Measurements from ENCODE around the gene DHX34.
"Not testable (repeated sequence)": the region's sequence is repeated elsewhere in the genome, so short reads cannot be mapped to it uniquely, and the experiment has no call there.

DHX34 gene

DNA sequence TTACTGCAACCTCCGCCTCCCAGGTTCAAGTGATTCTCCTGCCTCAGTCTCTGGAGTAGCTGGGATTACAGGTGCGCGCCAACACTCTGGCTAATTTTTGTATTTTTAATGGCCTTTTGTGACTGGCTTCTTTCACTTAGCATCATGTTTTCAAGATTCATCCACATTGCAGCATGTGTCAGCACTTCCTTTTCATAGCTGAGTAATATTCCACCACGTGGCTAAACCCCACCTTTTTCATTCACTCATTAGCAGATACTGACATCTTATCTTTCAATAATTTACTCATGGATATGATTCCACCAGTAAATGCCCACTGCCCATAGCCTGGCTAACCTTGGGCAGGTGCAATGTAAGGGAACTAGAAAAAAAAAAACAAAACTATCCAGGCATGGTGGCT lies 32.6 kb upstream of the DHX34 start:
- H3K4me3 Mint-ChIP-seq, result no peak overlapping the region
- H3K36me3 Mint-ChIP-seq, result no peaks in the 10 kb centered on the region
- H3K4me1 Mint-ChIP-seq, result no peaks in the 10 kb centered on the region
- H3K27me3 Mint-ChIP-seq, result peaks cover 43% of the 10 kb centered on the region
- no peak overlapping the region for H3K27ac Mint-ChIP-seq
- no peak for DNase-seq
- no peaks in the 10 kb centered on the region for H3K9me3 Mint-ChIP-seq
- CTCF ChIA-PET, result interaction anchor here (1.6 kb wide), 1 partner anchor 74 kb away, joined by 3 read pairs; no protein-coding TSS in a partner anchor

DNA sequence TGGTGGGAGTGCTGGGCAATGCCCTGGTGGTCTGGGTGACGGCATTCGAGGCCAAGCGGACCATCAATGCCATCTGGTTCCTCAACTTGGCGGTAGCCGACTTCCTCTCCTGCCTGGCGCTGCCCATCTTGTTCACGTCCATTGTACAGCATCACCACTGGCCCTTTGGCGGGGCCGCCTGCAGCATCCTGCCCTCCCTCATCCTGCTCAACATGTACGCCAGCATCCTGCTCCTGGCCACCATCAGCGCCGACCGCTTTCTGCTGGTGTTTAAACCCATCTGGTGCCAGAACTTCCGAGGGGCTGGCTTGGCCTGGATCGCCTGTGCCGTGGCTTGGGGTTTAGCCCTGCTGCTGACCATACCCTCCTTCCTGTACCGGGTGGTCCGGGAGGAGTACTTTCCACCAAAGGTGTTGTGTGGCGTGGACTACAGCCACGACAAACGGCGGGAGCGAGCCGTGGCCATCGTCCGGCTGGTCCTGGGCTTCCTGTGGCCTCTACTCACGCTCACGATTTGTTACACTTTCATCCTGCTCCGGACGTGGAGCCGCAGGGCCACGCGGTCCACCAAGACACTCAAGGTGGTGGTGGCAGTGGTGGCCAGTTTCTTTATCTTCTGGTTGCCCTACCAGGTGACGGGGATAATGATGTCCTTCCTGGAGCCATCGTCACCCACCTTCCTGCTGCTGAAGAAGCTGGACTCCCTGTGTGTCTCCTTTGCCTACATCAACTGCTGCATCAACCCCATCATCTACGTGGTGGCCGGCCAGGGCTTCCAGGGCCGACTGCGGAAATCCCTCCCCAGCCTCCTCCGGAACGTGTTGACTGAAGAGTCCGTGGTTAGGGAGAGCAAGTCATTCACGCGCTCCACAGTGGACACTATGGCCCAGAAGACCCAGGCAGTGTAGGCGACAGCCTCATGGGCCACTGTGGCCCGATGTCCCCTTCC lies 28.9 kb upstream of the DHX34 start:
- CTCF ChIA-PET, result no interaction called here
- no peaks in the 10 kb centered on the region for H3K4me1 Mint-ChIP-seq
- DNase-seq, result no peak
- no peaks in the 10 kb centered on the region for H3K36me3 Mint-ChIP-seq
- no peaks in the 10 kb centered on the region for H3K9me3 Mint-ChIP-seq
- no peak overlapping the region for H3K4me3 Mint-ChIP-seq
- no peak overlapping the region for H3K27ac Mint-ChIP-seq
- peaks cover 55% of the 10 kb centered on the region for H3K27me3 Mint-ChIP-seq

DNA sequence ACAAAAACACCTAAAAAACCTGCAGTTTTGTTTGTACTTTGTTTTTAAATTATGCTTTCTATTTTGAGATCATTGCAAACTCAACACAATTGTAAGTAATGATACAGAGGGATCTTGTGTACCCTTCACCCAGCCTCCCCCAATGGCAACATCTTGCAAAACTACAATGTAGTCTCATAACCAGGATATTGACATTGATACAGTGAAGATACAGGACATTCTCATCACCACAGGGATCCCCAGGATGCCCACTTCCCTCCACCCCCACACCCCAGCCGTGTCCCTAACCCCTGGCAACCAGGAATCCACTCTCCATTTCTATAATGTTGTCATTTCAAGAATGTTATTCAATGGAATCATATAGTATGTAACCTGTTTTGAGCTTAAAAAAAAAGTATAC lies 27.5 kb upstream of the DHX34 start:
- Mint-ChIP-seq H3K36me3 (no peaks in the 10 kb centered on the region), H3K4me3 (no peak overlapping the region), H3K27me3 (peaks cover 49% of the 10 kb centered on the region), H3K9me3 (no peaks in the 10 kb centered on the region), H3K27ac (no peak overlapping the region), H3K4me1 (no peaks in the 10 kb centered on the region)
- DNase-seq, result no peak
- CTCF ChIA-PET, result interaction anchor here (1.0 kb wide), 1 partner anchor 27 kb away, joined by 4 read pairs; the partner anchor contains the start of gene DHX34

DNA sequence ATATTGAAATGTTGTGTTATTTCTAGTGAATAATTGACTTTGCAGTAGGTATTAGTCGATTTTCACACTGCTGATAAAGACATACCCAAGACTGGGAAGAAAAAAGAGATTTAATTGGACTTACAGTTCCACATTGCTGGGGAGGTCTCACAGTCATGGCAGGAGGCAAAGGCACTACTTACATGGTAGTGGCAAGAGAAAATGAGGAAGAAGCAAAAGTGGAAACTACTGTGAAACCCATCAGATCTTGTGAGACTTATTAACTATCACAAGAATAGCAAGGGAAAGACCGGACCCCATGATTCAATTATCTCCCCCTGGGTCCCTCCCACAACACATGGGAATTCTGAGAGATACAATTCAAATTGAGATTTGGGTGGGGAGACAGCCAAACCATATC lies 27.1 kb upstream of the DHX34 start:
- Mint-ChIP-seq H3K4me1 (no peaks in the 10 kb centered on the region), H3K36me3 (no peaks in the 10 kb centered on the region), H3K27me3 (peaks cover 48% of the 10 kb centered on the region), H3K27ac (no peak overlapping the region), H3K9me3 (no peaks in the 10 kb centered on the region), H3K4me3 (no peak overlapping the region)
- DNase-seq, result no peak
- CTCF ChIA-PET, result interaction anchor here (1.0 to 1.9 kb wide), 2 partner anchors 13 to 27 kb away, joined by 4 read pairs; partner anchors contain the start of genes C5AR1 and DHX34

DNA sequence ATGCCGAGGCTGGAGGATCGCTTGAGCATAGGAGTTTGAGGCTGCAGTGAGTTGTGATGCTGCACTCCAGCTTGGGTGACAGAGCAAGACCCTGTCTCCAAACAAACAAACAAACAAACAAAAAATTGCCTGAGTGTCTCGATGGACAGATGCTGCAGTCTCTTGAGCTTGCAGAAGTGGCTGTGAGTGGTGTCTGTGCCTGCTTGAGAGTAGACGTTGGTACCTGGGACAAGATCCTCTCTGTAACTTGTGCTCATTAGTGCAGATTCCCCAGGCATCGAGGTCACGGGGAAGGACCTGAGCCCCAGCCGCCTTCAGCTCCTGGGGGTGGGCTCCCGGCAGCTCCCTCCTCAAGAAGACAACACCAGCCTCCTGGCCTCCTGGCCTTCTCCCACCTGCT lies 25.7 kb upstream of the DHX34 start:
- no peaks in the 10 kb centered on the region for H3K9me3 Mint-ChIP-seq
- no peak overlapping the region for H3K27ac Mint-ChIP-seq
- DNase-seq, result no peak
- H3K27me3 Mint-ChIP-seq, result peaks cover 48% of the 10 kb centered on the region
- no peaks in the 10 kb centered on the region for H3K4me1 Mint-ChIP-seq
- CTCF ChIA-PET, result interaction anchor here (1.9 kb wide), 1 partner anchor 14 kb away, joined by 4 read pairs; the partner anchor contains the start of gene C5AR1
- H3K4me3 Mint-ChIP-seq, result no peak overlapping the region
- H3K36me3 Mint-ChIP-seq, result no peaks in the 10 kb centered on the region

DNA sequence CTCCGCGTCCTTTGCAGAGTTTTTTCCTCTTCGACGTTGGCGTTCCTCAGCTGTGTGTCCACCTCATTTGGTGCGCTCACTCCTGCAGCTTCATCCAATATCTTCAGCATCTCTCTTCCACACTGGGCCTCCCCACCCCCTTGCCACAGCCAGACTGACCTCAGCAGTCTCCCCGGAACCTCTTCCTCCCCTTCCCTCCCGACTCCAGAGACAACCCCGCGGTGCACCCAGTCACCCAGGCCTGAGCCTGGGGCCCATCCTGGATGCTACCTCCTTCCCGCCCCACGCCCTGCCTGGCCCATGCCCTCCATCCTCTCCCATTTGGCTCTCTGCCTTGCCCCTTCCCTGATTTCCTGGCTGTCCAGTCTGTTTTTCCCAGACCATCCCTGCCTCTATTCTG lies 25.2 kb upstream of the DHX34 start:
- H3K27me3 Mint-ChIP-seq, result peaks cover 48% of the 10 kb centered on the region
- DNase-seq, result no peak
- CTCF ChIA-PET, result interaction anchor here (1.9 kb wide), 1 partner anchor 15 kb away, joined by 4 read pairs; the partner anchor contains the start of gene C5AR1
- H3K27ac Mint-ChIP-seq, result no peak overlapping the region
- H3K36me3 Mint-ChIP-seq, result no peaks in the 10 kb centered on the region
- H3K4me3 Mint-ChIP-seq, result no peak overlapping the region
- no peaks in the 10 kb centered on the region for H3K4me1 Mint-ChIP-seq
- no peaks in the 10 kb centered on the region for H3K9me3 Mint-ChIP-seq

DNA sequence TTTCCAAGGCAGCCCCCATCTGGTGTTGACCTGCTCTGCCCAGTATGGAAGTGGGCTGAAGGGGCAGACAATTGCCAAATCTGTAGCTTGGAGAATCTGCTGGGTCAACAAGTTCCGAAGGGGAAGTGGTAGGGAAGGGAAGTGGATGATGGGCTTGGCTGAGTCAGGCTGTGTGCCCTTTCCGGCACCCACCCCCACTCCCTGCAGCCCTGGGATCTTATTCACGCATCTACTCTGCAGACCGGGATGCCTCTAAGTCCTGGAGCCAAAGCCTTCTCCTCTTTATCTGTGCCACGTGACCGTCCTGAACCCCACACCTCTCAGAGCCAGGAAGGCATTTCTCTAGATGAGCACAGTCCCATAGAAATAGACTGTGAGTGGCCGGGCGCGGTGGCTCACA lies 24.6 kb upstream of the DHX34 start:
- no peak for DNase-seq
- H3K4me1 Mint-ChIP-seq, result no peaks in the 10 kb centered on the region
- H3K4me3 Mint-ChIP-seq, result no peak overlapping the region
- H3K9me3 Mint-ChIP-seq, result no peaks in the 10 kb centered on the region
- H3K27ac Mint-ChIP-seq, result no peak overlapping the region
- no peaks in the 10 kb centered on the region for H3K36me3 Mint-ChIP-seq
- CTCF ChIA-PET, result no interaction called here
- peaks cover 49% of the 10 kb centered on the region for H3K27me3 Mint-ChIP-seq

DNA sequence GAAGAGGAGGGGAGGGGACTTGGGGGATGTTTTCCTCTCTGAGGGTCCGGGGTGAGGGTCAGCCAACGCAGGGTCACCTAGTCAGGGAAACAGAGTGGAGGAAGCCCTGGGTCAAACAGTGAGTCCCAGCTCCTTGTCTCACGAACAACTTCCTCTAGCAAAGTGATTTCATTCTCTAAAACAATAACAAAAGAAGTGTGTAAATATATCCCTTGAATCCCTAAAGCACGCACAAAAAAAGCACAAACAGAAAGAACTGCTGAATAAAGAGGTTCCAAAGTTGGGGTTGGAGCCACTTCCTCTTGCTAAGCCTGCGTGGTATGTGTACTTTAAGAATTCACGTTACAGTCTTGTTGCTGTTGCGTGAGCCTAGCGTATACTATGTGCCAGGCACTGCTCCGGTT lies 18.6 kb upstream of the DHX34 start:
- CTCF ChIA-PET, result interaction anchor here (1.3 kb wide), 1 partner anchor 18 kb away, joined by 5 read pairs; the partner anchor contains the start of gene DHX34
- H3K27me3 Mint-ChIP-seq, result peaks cover 37% of the 10 kb centered on the region
- peak overlapping the region; percentile 33 for H3K27ac Mint-ChIP-seq
- peaks cover 8% of the 10 kb centered on the region for H3K4me1 Mint-ChIP-seq
- H3K36me3 Mint-ChIP-seq, result no peaks in the 10 kb centered on the region
- DNase-seq, result no peak
- no peak overlapping the region for H3K4me3 Mint-ChIP-seq
- no peaks in the 10 kb centered on the region for H3K9me3 Mint-ChIP-seq

DNA sequence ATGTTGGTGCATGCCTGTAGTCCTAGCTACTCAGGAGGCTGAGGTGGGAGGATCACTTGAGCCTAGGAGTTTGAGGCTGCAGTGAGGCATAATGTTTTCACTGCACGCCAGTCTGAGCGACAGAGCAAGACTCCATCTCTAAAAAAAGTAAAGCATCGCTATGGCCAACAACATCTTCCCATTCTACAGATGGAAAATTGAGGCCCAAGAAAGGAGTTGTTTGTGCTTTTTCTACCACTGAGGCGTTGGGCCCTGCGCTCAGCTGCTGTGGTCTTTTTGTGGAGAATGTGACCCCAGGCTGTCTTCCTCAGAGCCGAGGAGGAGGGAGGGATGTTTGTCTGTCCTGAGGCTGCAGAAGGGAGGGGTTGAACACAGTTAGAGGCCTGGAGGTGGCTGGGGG lies 17.6 kb upstream of the DHX34 start:
- CTCF ChIA-PET, result interaction anchor here (0.7 kb wide), 1 partner anchor 46 kb away, joined by 4 read pairs; no protein-coding TSS in a partner anchor
- no peak overlapping the region for H3K27ac Mint-ChIP-seq
- H3K9me3 Mint-ChIP-seq, result no peaks in the 10 kb centered on the region
- no peak overlapping the region for H3K4me3 Mint-ChIP-seq
- H3K27me3 Mint-ChIP-seq, result peaks cover 33% of the 10 kb centered on the region
- DNase-seq, result no peak
- no peaks in the 10 kb centered on the region for H3K36me3 Mint-ChIP-seq
- peaks cover 17% of the 10 kb centered on the region for H3K4me1 Mint-ChIP-seq

DNA sequence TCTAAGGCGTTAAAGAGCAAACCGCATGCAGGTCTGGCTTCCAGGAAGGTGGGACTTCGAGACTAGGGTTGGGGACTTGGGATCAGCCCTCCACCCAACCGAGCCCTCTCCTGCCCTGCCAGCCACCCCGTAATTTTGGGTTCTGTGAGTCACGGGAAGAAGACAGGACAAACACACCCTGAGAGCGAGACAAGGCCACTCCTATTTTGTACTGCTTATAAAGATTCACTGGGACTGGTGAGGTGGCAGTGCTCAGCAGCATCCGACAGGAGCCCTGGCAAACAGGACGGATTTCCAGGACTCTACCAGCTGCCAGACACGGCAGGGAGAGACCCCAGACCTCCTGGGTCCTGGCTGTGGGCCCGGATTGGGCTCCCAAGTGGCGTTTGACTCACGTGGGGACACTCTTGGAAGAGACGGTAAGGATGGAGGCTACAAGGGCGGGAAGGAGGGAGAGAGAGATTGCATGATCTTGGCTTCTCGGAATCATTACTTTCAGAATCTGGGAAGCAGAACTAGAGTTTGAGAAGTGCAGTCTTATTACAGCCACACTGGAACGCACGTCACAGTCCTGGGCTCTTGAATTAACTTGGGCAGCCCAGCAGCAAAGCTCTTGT lies 17.1 kb upstream of the DHX34 start, which contains the start of gene C5AR2:
Gene C5AR2, plus strand, starts transcription at position 245 of the 617 bp plus-strand sequence. CDS start 8,625 bp downstream, outside the sequence.
- CTCF ChIA-PET, result no interaction called here
- no peaks in the 10 kb centered on the region for H3K36me3 Mint-ChIP-seq

DNA sequence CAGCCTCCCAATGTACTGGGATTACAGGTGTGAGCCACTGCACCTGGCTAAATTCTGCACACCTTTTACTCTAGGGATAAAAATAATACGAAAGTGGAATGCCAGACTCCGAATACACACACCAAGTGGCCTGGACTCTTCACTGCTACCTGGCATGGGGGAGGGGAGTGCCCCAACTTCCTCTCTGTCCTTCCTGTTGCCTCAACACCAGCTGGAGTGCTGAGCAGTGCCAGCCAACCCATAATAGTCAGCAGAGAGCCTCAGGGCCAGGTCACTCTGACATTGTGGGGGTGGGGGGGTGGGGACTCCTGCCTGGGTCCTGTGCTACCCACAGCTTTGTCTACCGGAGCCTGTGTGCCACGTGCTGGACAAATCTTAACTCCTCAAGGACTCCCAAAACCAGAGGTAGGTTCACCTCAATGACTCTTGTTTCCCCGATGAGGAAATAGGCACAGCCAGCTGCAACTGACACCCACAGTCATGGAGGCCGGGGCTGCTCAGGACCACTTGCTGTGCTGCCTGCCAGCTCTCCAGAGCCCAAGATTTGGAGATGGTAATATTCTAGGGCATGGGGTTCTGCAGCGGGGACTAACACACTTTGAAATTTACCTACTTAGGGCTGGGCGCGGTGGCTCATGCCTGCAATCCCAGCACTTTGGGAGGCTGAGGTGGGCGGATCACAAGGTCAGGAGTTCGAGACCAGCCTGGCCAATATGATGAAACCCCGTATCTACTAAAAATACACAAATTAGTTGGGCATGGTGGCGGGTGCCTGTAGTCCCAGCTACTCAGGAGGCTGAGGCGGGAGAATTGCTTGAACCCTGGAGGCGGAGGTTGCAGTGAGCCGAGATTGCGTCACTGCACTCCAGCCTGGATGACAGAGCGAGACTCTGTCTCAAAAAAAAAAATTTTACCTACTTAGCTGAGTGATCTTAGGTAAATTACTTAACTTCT lies 12.1 kb upstream of the DHX34 start:
- Mint-ChIP-seq H3K4me1 (peaks cover 22% of the 10 kb centered on the region), H3K27ac (peak overlapping the region; percentile 89), H3K27me3 (peaks cover 25% of the 10 kb centered on the region)
- H3K9me3 Mint-ChIP-seq, H3K4me3 Mint-ChIP-seq, H3K36me3 Mint-ChIP-seq: not testable (repeated sequence)
- CTCF ChIA-PET, result interaction anchor here (1.6 kb wide), 1 partner anchor 11 kb away, joined by 5 read pairs; the partner anchor contains the start of gene DHX34
- peak; percentile 54 for DNase-seq

More for the DNA sequence above, 17.1 kb upstream of the DHX34 start, which contains the start of gene C5AR2:
- Mint-ChIP-seq H3K27me3 (peaks cover 31% of the 10 kb centered on the region), H3K4me3 (no peak within 1 kb of the TSS), H3K4me1 (peaks cover 21% of the 10 kb centered on the region), H3K9me3 (no peaks in the 10 kb centered on the region), H3K27ac (no peak within 1 kb of the TSS)
- no peak for DNase-seq

DNA sequence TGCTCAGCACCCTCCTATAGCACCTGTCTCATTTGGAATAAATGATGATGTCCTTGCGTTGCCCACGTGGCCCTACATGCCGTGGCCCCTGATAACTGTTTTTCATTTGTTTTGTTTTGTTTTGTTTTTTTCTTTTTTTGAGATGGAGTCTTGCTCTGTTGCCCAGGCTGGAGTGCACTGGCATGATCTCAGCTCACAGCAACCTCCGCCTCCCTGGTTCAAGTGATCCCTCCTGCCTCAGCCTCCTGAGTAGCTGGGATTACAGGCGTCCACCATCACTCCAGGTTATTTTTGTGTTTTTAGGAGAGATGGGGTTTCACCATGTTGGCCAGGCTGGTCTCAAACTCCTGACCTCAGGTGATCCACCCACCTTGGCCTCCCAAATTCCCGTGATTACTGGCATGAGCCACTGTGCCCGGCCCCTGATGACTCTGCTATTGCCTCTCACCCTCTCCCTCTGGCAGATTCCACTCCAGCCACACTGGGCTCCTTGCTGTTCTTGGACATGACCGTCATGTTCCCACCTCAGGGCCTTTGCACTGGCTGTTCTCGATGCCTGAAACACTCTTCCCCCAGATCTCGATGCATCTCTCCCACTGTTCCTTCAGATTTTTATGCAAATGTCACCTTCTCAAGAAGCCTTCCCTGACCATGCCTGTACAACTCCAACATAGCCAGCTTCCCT lies 9.8 kb upstream of the DHX34 start:
- CTCF ChIA-PET, result interaction anchor here (1.5 kb wide), 1 partner anchor 9 kb away, joined by 8 read pairs; the partner anchor contains the start of gene DHX34
- no peak for DNase-seq
- Mint-ChIP-seq H3K27me3 (peaks cover 24% of the 10 kb centered on the region), H3K27ac (no peak overlapping the region), H3K36me3 (no peaks in the 10 kb centered on the region), H3K9me3 (no peaks in the 10 kb centered on the region), H3K4me3 (no peak overlapping the region), H3K4me1 (peaks cover 22% of the 10 kb centered on the region)

Data from activated naive CD4-positive, alpha-beta T cell treated with anti-CD3 and anti-CD28 coated beads, Interleukin-2, amount 10 ng/mL, durations not matched to agents 7 days and 5 days (primary cell).